Upper lobe of left lung (tissue), 6 donors: ENCODE data around the gene MRPL37. TPM values are rescaled to one million over a fixed set of nuclear protein-coding genes. Genes with fewer than 3 reads are reported as not detected.
"Not testable (repeated sequence)": the region's sequence is repeated elsewhere in the genome, so short reads cannot be mapped to it uniquely, and the experiment has no call there.

Source experiments
- ATAC-seq, 2 donors: fragments of 200-7000 bp; cut with Tn5 transposase; one replicate each; pipeline ENCODE4 v1.9.1; 2022; ENCODE audit warnings: mild to moderate bottlenecking in 2 of 2, moderate library complexity in 2 of 2; ENCODE audit not compliant: low FRiP score in 2 of 2
- DNase-seq, 2 donors: peaks; one replicate each; pipeline ENCODE4 v3.0.0-alpha.2; 2019 to 2020
- H3K27ac ChIP-seq, 4 donors: fragments of 200-600 bp; sonication (generic); one replicate each; pipeline ENCODE4 v1.5.1; 2016 to 2019
- H3K27me3 ChIP-seq, 4 donors: fragments of 200-600 bp; sonication (generic); one replicate each; pipeline ENCODE4 v1.5.1; 2017 to 2019
- H3K36me3 ChIP-seq, 4 donors: fragments of 200-600 bp; sonication (generic); one replicate each; pipeline ENCODE4 v1.5.1; 2016 to 2019
- H3K4me1 ChIP-seq, 4 donors: fragments of 200-600 bp; sonication (generic); one replicate each; pipeline ENCODE4 v1.5.1; 2018 to 2019
- H3K4me3 ChIP-seq, 4 donors: fragments of 200-600 bp; sonication (generic); one replicate each; pipeline ENCODE4 v1.5.1; 2017 to 2019; ENCODE audit warnings: mild to moderate bottlenecking in 2 of 4, moderate library complexity in 1 of 4
- H3K9me3 ChIP-seq, 4 donors: fragments of 200-600 bp; sonication (generic); one replicate each; pipeline ENCODE4 v1.5.1; 2018 to 2019
- CTCF ChIP-seq, 6 experiments: fragments of 450-650 bp in 4 of 6; fragments of 200-600 bp in 2 of 6; sonication (generic) in 2 of 6; IDR thresholded peaks; one replicate each; pipeline ENCODE4 v1.5.1; 2016 to 2019; ENCODE audit warnings: antibody characterized with exemption in 6 of 6
- EP300 ChIP-seq, 4 donors: sonication (generic); formaldehyde crosslinking; IDR thresholded peaks; one replicate each; pipeline ENCODE4 v1.5.1; 2017; ENCODE audit warnings: antibody characterized with exemption in 4 of 4, control low read depth in 2 of 4
- POLR2A ChIP-seq, 4 donors: fragments of 450-650 bp; IDR thresholded peaks; one replicate each; pipeline ENCODE4 v1.5.1; 2016 to 2017; ENCODE audit warnings: antibody characterized with exemption in 4 of 4, mild to moderate bottlenecking in 2 of 4
- POLR2AphosphoS5 ChIP-seq, 2 donors: sonication (generic); formaldehyde crosslinking; IDR thresholded peaks; one replicate each; pipeline ENCODE4 v1.5.1; 2017; ENCODE audit warnings: antibody characterized with exemption in 2 of 2
- WGBS, 2 donors: methylation state at CpG; one replicate each; pipeline ENCODE4 v1.1.5; 2017 to 2018; 5-methylcytosine and 5-hydroxymethylcytosine counted together
- total RNA-seq, 6 donors: library from RNA; depleted of rRNA in 4 of 6; stranded (reverse); fragments of >200 nt in 4 of 6; gene quantifications; one replicate each; pipeline versions ENCODE4 v1.1.0 to v1.2.1, GENCODE V29; 2016 to 2021
- donor health status: DM: no; HTN: no; CAD: no; lungs with moderate emphysema.
- donor health status: DM: no; HTN: yes; CAD: no; lungs with severe emphysema.

The MRPL37 gene
- total RNA-seq, 6 donors from 2014 or later: 33.2 to 58.2 (median 47.0) TPM

- ATAC-seq: peak in 1 of 2 donors; percentile 37
Measured at GRCh38 chr1:54200519-54200997, 591 bp downstream of the MRPL37 start.

GRCh38 chr1:54204199-54204598 lies 4.2 kb downstream of the MRPL37 start:
- DNase-seq (no peak), ATAC-seq (no peak)
- H3K4me1 ChIP-seq: peaks cover 12 to 23% (median 16%) of the 10 kb centered on the region in 4 donors
- WGBS, 2 donors: 80 to 81% methylated on average over 7 of the region's 7 CpGs
- H3K27ac ChIP-seq: no peak overlapping the region
- no peak overlapping the region for H3K4me3 ChIP-seq
- TF ChIP-seq CTCF (IDR thresholded peaks at IDR 0.05): no peak
- TF ChIP-seq POLR2AphosphoS5 (IDR thresholded peaks at IDR 0.05): no peak
- no peak for TF ChIP-seq EP300 (IDR thresholded peaks at IDR 0.05)
- TF ChIP-seq POLR2A (IDR thresholded peaks at IDR 0.05): no peak
- no peaks in the 10 kb centered on the region for H3K9me3 ChIP-seq
- H3K36me3 ChIP-seq: peaks cover 6 to 42% (median 29%) of the 10 kb centered on the region in 4 donors
- no peaks in the 10 kb centered on the region for H3K27me3 ChIP-seq

More at GRCh38 chr1:54200519-54200997, 591 bp downstream of the MRPL37 start:
- Histone ChIP-seq H3K4me1 (peaks cover 15 to 28% (median 19%) of the 10 kb centered on the region in 4 donors), H3K9me3 (no peaks in the 10 kb centered on the region), H3K36me3 (peaks cover 3 to 12% (median 7%) of the 10 kb centered on the region in 4 donors), H3K4me3 (peak overlapping the region; percentile 68 to 98 (median 96)), H3K27me3 (no peaks in the 10 kb centered on the region), H3K27ac (peak overlapping the region; percentile 60 to 90 (median 82))
- no peak for DNase-seq
- 0 to 2% methylated on average over 1 to 15 of the region's 15 CpGs for WGBS, 2 donors
- TF ChIP-seq POLR2AphosphoS5 (IDR thresholded peaks at IDR 0.05): no peak
- TF ChIP-seq CTCF (IDR thresholded peaks at IDR 0.05): no peak
- no peak for TF ChIP-seq EP300 (IDR thresholded peaks at IDR 0.05)
- TF ChIP-seq POLR2A (IDR thresholded peaks at IDR 0.05): no peak

GRCh38 chr1:54207287-54207686 lies 7.3 kb downstream of the MRPL37 start:
- 0 to 86% methylated on average over 1 of the region's 1 CpG for WGBS, 2 donors
- Histone ChIP-seq H3K27me3 (no peaks in the 10 kb centered on the region), H3K9me3 (no peaks in the 10 kb centered on the region), H3K4me3 (no peak overlapping the region), H3K27ac (no peak overlapping the region), H3K36me3 (peaks cover 20 to 72% (median 58%) of the 10 kb centered on the region in 4 donors), H3K4me1 (no peaks in the 10 kb centered on the region)
- TF ChIP-seq POLR2AphosphoS5 (IDR thresholded peaks at IDR 0.05) (no peak), POLR2A (IDR thresholded peaks at IDR 0.05) (no peak), EP300 (IDR thresholded peaks at IDR 0.05) (no peak), CTCF (IDR thresholded peaks at IDR 0.05) (no peak)
- no peak for DNase-seq
- no peak for ATAC-seq

- not testable (repeated sequence) for H3K4me1 ChIP-seq, H3K9me3 ChIP-seq, H3K4me3 ChIP-seq, H3K27ac ChIP-seq, DNase-seq, H3K27me3 ChIP-seq, ATAC-seq
- WGBS, 2 donors: 73 to 78% methylated on average over 4 of the region's 4 CpGs
- H3K36me3 ChIP-seq: peaks cover 24 to 79% (median 64%) of the 10 kb centered on the region in 4 donors
Measured at GRCh38 chr1:54207896-54208295, 7.9 kb downstream of the MRPL37 start.

- Histone ChIP-seq H3K9me3 (no peaks in the 10 kb centered on the region), H3K27ac (no peak overlapping the region), H3K27me3 (no peaks in the 10 kb centered on the region), H3K36me3 (peaks cover 42 to 98% (median 89%) of the 10 kb centered on the region in 4 donors), H3K4me3 (no peak overlapping the region), H3K4me1 (no peaks in the 10 kb centered on the region)
- ATAC-seq (no peak), DNase-seq (no peak)
- 56 to 100% methylated on average over 1 of the region's 1 CpG for WGBS, 2 donors
- TF ChIP-seq POLR2A (IDR thresholded peaks at IDR 0.05): no peak
- TF ChIP-seq POLR2AphosphoS5 (IDR thresholded peaks at IDR 0.05): no peak
- TF ChIP-seq CTCF (IDR thresholded peaks at IDR 0.05): no peak
- no peak for TF ChIP-seq EP300 (IDR thresholded peaks at IDR 0.05)
Measured at GRCh38 chr1:54212872-54213271, 12.9 kb downstream of the MRPL37 start.
